ENCODE data around the gene ZNF366.

ZNF366 gene

DNA sequence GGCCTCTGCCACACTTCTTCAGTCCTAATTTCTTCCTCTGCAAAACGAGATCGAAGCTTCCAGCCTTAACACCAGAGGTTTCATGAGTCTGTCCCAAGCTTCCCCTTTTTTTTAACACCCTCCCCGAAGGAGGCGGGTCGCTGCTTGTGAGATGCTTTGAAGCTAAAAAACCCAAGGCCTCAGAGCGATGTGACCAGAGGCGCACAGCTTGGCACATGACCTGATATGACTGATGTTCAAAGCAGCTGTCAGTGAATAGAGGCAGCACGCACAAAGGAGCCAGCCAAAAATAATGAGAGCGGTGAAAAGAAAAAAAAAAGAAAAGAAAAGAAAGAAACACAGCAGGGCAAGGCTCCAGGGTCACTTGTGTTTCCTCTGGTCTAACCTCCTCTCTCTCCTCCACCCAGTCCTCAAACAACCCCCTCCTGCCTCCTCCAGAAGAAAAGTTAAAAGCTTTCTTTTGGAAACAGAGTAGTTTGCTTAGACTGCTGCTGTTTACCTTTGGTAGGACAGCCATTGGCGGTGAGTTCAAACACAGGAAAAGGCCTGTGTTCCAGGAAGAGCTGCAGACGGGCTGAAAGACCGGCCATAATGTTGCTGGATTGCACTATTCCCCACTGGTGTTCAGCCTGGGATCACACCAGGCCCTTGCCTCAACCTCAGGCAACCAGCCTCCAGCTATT, 10.9 kb upstream of the ZNF366 start:
- peak; percentile 92 for DNase-seq

DNA sequence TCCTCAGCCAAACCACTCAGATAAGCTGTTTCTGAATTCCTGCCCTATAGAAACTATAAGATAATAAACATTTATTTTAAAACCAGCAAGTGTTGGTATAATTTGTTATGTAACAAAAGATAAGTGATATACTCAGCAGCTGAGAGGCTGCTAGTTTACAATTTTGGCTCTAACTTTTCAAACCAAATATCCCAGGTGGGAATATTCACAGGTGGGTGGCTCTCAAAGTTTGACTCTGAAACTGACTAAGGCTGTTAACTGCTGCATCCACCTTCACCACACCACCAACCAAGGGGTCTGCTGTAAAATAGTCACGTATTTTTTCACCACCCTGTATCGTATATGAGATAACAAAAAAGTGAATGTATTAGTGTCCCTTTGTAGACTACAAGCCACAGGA, 9.7 kb upstream of the ZNF366 start:
- DNase-seq = no peak

DNA sequence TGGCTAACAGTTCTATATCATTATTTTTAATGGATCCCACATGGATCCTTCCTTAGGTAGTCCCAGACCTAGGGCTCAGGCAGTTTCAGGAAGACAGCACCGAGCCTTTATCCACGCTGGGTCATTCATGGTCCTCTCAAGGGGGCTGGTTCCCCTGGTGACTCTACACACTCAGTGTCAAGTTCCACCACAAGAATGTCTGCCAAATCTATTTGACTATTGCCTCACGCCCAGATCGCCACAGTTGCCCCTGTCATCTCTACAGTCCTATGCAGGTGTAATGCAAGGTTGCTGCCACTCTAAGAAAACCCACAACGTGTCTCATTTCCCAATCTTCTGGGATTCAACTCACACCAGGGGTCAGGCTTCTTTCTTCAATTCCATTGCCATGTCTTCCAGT, 8.0 kb upstream of the ZNF366 start:
- DNase-seq = no peak

DNA sequence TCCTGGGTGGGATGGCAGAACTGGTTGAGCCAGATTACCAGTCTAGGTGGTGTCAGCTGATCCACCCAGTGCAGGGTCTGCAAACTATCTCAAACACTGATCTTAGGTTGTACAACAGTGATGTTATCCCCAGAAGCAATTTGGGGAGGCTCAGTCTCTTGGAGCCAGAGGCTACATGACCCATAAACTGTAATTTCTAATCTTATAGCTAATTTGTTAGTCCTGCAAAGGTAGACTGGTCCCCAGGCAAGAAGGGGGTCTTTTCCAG, 5.3 kb upstream of the ZNF366 start:
- no peak for DNase-seq

DNA sequence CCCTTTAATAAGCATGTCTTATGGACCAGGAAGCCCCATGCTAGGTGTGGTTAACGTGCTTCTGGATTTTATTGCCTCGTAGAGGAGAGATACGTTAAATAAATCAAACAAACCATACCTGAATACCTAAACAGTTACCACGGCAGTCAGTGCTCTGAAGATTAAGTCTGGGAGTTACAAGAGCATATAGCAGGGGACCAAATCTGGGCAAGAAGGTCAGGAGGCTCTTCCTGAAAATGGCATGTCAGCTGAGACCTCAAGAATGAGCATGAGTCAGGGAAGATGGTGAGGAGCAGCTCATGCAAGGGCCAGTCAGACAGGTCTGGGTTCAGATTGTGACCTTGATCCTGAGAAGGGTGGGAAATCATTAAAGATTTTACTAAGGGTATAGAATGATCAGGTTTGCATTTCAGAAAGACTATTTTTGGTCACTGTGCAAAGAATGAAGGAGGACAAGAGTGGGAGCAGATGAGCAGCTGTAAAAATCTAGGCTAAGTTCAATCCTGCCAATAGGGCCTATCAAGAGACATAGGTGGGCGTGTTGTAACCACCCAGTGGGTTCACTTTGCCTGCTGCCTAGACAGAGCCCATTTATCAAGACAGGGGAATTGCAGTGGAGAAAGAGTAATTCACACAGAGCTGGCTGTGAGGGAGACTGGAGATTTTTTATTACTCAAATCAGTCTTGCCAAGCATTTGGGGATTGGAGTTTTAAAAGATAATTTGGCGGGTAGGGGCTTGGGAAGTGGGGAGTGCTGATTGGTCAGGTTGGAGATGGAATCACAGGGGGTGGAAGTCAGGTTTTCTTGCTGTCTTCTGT, 4.8 kb upstream of the ZNF366 start:
- DNase-seq = peak; percentile 56

DNA sequence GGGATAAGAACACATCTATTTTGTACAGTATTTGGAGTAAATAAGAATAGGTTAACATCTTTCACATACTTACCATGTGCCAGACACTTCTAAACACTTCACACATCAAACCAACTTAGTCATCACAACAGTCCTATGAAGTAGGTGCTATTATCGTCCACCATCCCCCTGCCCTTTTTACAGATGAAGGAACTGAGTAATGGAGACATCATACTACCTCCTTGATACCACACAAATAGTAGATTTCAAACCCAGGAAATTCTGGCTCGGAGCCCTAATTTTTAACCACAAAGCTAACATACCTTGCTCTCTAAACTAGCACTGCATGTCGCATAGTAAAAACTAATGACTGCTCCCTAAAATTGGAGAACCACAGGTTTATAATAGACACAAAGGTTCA, 4.2 kb upstream of the ZNF366 start:
- no peak for DNase-seq

DNA sequence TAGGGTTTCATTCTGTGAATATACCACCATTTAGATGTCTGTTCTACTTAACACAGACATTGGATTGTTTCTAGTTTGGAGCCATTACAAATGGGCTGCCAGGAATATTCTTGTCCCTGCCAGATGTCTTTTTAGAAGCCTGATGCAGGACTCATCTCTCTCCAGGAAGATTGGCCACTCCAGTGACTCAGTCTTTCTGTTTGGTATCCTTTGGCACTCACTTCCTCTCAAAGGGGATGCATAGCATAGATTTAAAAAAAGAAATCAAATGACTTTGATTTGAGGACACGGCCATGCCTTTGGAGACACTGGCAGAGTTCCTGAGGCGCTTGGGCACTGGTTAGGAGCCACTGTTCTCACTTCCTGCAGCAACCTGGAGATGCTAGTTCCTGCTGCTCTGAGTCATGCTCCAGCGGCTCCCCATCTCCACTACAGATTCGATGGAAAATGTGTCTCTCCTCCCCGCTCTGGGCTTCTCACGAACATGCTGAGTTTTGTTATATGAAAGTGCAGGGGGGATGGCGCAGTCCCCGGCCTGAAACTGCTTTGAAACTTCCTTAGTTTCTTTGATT, 3.5 kb upstream of the ZNF366 start:
- DNase-seq = peak; percentile 67

DNA sequence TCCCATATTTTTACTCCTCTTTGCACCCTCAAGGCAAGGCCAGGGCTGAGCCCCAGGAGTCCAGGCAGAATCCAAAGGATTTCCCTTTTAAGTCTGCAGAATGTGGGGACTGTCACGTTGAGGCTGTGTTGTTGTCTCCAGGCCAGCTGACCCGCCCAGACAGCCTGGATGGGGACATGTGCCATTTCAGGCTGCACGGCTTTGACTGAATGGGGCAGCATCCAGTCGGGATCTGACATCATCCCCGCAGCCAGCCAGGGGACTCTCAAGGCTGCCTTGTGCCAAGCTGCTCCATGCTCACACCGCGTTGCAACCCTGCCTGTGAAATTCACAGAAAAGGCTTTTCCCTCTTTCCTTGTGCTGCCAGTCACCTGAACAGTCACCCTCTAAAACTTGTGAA, 2.2 kb upstream of the ZNF366 start:
- DNase-seq = no peak

DNA sequence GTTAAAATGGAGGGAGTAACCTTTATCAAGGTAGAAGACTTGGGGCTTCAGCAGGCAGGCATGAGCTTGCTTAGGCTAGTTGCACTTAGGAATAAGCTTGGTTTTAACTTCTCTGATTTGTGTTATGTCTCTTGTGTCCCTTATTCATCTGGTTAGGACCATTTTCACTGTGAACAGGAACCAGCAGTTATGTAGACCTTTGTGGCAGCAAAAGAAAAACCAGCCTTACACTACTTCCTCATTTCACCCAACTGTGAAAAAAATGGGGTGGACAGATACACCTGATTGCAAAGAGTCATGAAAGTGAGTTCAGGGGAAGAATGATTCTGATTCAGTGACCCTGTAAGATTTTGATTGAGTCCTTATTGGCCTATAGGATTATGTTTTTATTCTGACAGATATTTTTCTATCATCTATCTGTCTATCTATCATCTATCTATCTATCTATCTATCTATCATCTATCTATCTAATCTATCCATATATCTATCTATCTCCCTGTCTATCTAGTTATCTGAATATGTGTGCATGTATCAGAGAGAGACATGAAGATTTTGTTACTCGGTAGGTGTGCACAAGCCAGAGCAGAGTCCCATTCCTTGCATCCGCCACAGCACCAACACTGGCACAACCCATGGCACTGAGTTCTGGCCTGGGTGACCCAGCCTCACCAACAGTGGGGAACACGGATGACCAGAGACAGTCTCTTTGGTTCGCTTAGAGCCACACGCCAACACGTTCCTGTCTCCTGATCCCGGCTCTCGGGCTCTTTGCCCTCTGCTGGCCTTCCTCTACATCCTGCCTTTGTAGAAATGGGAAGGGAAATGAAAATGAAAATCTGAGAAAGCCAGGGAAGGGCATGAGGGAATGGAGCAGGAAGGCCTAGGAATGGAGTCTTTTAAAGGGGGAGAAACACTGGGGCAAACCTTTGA, 1.3 kb upstream of the ZNF366 start:
- peak; percentile 69 for DNase-seq

DNA sequence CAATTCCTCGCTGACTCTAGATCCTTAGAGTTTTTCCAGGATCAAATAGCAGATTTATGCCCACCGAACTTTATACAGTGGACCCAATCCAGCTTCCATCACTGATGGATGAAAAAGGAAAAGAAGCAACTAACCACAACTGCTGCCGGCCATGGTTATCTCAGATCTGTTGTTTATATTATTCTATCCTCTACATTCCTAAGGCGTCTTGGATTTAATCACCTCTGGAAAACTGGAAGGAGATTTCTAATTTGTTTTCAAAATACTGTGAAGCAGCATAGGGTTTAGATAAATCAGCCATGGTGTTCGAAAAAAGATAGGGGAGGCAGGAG, 663 bp upstream of the ZNF366 start:
- DNase-seq = no peak

DNA sequence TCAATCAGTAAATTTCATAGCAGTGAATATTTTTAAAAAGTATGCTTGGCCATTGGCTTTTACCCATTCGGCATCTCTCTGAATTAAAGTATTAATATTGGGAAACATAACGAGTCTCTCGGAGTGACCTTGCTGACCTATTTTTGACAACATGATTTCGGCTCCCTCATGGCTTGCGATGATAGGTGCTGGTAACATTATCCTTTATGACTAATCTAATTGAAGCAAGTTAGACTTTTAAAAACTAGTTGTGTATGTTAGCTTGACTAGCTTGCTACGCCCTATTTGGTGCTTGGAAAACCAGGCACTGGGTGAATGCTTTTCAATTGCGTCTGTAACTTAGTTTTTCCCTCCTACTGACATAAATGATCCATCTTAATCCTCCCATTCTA, 1.1 kb downstream of the ZNF366 start:
- DNase-seq = no peak

DNA sequence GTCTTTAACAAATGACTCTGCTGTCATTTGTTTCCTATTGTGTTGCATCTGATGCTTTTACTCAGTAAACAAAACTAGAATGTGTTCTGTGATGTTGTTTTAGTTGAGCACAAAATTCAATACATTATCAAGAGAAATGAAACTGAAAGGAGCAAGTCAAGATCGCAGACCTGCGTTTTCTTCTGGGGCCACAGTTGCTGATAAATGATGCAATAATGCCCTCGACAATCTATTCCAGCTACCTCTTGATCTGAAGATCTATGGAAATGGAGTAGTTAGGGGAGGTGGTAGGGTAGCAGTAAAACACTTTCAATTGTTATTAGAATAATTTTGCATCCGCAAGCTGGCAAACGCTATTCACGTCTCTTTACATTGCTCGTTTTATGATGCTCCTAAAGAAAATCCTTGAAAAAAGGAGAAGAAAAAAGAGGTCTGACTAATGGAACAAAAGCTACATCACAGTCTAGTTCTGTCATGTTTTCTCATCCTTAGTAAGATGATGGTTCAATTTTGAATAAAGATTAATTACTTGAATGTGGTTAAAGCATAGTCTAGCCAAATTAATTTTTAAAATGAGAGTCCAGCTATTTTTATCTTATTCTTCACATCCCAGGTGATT, 1.6 kb downstream of the ZNF366 start:
- DNase-seq = peak; percentile 59

DNA sequence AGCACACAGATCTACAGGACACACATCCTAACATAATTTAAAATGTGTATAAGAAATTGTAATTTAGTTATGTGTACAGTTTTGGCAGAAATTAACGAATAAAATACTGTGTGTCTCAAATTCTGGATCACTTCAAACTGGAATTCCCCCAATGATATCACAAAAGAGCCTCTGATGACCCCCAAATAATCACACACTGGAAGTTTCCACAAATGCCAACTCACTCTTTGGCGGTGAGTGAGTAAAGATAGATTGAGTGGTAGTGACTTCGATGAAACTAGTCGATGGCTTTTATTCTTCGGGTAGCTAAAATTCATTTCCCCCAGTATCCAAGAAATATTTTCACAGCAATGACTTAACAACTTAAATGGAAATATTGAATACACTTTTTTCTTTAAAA, 2.2 kb downstream of the ZNF366 start:
- peak; percentile 63 for DNase-seq

DNA sequence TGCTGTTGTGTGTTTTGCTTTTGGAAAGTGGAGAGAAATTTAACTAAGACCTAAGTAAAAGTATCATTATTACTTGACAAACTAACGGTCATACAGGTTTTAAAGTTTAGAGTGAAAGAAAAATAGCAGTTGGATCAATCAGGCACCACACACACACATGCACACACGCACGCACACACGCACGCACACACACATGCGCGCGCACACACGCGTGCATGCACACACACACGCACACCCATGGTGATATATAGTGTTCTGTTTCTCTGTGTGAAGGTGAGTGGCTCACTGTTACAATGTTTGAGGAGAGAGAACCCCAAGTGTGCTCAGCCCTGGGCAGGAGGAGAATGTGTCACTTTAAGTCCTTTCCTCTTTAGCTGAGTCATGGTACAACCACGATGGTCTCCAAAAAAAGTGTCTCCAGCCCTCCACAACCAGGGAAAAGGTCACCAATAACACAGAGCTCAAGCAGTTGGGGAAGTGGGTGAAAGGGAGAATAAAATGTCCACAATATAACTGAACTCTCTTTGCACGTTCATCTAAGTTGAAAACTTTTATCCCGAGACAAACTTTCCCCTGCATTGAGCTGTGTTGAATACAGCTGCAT, 3.2 kb downstream of the ZNF366 start:
- DNase-seq = peak; percentile 65

DNA sequence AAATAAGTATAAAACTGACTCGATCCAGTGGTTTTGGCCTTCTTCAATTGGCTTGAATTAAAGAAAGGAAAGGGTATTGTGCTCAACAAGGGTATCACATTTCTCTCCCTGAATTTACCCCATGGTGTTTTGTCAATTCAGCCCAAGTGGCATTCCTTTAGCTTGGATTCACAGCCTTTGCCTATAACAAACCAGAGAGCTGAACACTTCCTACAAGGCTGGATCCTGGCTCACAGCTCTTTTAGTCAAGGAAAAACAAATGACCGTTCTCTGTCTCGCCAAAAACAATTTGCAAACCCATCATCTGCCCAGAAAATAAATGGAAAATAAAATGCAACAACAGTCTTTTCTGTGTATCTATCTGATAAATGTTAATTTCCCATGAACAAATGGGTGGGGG, 5.7 kb downstream of the ZNF366 start:
- no peak for DNase-seq

DNA sequence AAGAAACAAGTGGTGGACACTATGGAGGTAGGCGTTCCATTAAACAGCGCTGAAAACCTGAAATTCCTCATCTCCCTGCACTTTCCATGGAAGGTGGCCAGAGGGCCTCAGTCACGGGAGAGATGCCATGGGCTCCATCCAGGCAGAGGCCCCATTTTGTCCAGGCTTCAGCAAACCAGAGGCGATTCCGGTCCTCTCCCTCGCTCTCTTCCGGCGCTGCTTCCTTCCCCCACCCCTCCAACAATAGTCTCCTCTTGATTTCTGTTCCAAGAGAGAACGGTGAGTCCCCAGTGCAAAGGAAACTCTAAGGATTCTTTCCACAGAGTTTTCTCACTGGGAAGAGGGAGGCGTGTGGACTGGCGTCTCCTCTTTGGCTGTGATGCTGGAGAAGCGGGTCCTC, 7.5 kb downstream of the ZNF366 start:
- DNase-seq = no peak

DNA sequence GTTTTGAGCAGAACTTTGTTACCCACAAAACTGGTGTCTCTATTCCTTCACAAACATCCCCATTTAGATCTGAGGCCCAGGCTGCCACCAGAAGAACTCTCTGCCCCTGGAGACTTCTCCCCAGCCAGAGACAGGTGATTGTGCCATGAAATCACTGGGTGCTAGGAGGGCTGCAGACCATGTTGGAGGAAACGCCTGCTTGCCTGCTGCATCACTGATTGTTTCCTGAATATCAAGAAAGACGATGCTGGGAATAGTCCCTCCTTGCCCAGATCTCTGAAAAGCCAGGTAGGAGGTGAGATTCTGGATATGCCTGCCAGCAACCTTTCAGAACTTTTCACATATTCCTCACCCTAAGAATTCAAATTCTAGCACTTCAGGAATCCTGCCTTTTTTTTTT, 8.1 kb downstream of the ZNF366 start:
- no peak for DNase-seq

DNA sequence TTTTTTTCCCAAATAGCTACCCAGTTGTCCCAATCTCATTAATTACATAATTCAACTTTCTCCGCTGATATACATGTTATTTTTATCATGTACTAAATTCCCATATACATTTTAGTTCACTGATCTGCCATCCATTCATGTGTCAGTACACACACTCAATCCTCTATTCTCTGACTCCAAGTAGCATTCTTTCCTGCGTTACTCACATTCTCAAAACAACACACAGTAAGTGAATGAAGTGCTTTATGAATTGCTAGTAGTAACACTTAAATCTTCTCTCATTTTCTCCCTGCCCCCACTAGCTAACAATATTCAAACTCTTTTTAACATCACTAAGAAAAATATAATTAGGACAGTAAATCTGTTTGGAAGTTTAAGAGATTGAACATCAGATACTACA, 8.9 kb downstream of the ZNF366 start:
- no peak for DNase-seq

DNA sequence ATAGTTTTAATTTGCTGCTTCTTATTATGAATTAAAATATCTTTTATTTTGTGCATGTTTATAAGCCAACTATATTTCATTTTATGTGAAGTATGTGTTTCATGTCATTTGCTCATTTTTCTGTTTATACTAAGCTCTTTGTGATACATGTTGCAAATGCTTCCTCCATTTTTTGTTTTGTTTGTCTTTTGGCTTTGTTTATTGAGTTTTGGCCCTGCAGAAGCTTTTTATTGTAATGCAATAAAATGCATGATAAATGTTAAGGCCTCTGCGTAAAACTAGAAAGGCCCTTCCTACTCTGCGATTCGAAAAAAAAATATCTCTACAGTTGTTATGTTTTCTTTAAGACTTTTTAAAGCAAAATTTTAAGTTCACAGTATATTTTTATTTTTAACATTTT, 9.4 kb downstream of the ZNF366 start:
- DNase-seq = no peak

DNA sequence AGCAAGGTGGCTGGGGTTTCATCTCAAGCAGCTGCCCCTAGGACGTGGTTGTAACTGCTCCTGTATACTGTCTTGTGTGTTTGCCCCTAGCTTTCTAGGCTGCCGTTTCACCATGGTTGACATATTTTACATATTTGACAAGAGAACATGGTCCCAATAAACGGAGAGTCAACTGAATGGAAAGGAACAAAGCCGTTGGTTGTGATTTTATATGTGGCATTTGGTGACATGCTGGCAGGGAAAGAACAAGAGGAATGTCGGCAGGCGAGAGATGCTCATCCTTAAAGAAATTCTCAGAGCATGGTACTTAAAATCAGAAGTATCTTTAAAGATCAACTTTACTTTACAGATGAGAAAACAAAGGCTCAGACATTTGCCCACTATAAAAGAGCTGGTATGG, 11.8 kb downstream of the ZNF366 start:
- no peak for DNase-seq

DNA sequence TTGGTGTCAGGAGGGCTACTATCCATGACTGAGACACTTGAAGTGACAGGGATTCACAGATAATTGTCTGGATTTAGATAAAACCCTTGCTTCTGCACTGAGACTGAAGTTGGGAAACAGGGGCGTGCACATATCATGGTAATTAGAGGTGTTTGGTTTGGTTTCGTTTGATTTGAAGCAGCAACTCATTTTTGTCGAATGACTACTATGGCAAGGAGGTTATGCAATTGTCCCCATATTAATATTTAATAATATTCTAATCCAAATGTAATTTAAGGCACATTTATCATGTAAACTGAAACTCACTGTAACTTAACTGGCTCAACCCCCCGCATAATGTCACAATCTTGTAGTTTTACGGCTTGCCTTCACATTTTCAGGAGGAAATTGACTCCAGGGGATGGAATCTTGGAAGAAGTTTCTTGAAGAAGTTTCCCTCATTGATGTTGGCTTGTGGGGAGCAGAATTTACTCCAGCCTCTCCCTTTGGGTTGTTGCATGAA, 12.5 kb downstream of the ZNF366 start:
- DNase-seq = no peak

DNA sequence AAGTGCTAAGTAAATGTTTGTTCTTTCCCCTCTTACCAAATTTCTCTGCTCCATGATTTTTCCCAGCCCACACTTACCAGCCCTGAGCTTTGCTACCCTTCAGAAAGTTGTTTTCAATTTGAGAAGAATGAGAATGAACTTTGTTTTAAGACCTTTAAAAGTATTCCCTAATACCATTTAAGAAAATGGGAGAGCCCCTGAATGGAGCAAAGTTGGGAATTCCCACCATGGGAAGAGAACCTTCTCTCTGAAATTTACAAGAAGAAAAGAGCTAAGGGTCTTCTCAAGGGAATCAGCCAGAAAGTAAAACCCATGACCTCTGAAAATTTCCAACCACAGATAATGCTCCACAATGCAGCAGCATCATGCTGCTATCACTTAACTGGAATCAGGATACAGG, 17.7 kb downstream of the ZNF366 start:
- peak; percentile 48 for DNase-seq

DNA sequence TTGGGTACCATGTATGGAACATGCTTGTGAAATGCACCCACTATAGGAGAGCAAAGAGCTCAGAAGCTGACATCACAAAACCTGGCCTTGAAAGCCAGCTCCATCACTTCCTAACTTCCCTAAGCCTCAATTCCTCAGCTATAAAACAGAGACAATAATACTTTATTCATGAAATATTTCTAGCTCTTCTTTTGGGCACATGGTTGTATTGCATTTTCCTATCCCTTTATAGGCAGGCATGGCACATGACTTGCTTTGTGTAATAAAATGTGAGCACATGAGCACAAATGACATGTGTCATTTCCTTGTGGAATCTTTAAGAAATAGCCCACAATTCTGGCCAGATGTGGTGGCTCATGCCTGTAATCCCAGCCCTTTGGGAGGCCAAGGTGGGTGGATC, 18.5 kb downstream of the ZNF366 start:
- peak; percentile 62 for DNase-seq

Data from suppressor macrophage treated with lipopolysaccharide for 4 hours (primary cell).